PFSK-1 (cell line): ENCODE data around the gene BAX.

Source experiments
- FOXP2 ChIP-seq: optimal IDR thresholded peaks from 2 replicates; pipeline ENCODE3; 2011; ENCODE audit warnings: borderline replicate concordance, control low read depth, inconsistent platforms; ENCODE audit not compliant: insufficient read depth; ENCODE audit errors: extremely low read length, extremely low read depth
- POLR2AphosphoS5 ChIP-seq: IDR thresholded peaks from 2 replicates; pipeline ENCODE4 v1.6.1; 2012; ENCODE audit warnings: low read depth, mild to moderate bottlenecking, control low read depth, low read length, moderate library complexity
- REST ChIP-seq, 2 experiments: IDR thresholded peaks; 2 replicates each; pipeline versions ENCODE4 v1.6.1 to v1.8.0; 2011 to 2012; ENCODE audit warnings: low read depth in 2 of 2, low read length in 2 of 2, control low read depth in 1 of 2, inconsistent platforms in 1 of 2, mild to moderate bottlenecking in 1 of 2, moderate library complexity in 1 of 2; ENCODE audit not compliant: insufficient read depth in 1 of 2
- TAF1 ChIP-seq: IDR thresholded peaks from 2 replicates; pipeline ENCODE4 v1.6.1; 2012; ENCODE audit warnings: low read length, control low read depth, borderline replicate concordance; ENCODE audit not compliant: insufficient read depth

GRCh38 chr19:48920949-48921348, 33.7 kb upstream of the BAX start:
- TF ChIP-seq TAF1 (no peak), REST (IDR thresholded peaks at IDR 0.05; ENCODE audit: insufficient read depth in 1 of 2, low read depth in 2 of 2, low read length in 2 of 2) (no peak), POLR2AphosphoS5 (no peak), FOXP2 (no peak)
